A673 (cell line): Measurements from ENCODE around the gene SERPINB1. TPM values are rescaled to one million over a fixed set of nuclear protein-coding genes. Genes with fewer than 3 reads are reported as not detected.

ENCODE experiments used
- BruUV-seq: library from RNA; stranded (reverse); fragments of 400-500 nt; replicated peaks from 2 replicates; lab custom pipeline; 2021; lab: Mats Ljungman, UMichigan
- CTCF ChIA-PET: fragments of 300-600 bp; sonication (Branson Sonifier 250); formaldehyde crosslinking; loops from one replicate; lab custom pipeline; 2022; ENCODE audit warnings: antibody characterized with exemption; lab: Charles Lee
- POLR2A ChIA-PET: fragments of 300-600 bp; sonication (Branson Sonifier 250); formaldehyde crosslinking; loops from one replicate; lab custom pipeline; 2022; ENCODE audit warnings: antibody characterized with exemption; ENCODE audit not compliant: low non-redundant PET; lab: Charles Lee
- DNase-seq: peaks from one replicate; pipeline ENCODE4 v3.0.0-alpha.2; 2015; ENCODE audit warnings: low spot score
- H3K27ac ChIP-seq: fragments of 200-600 bp; sonication (generic); 2 replicates; pipeline ENCODE4 v1.5.1; 2016; ENCODE audit warnings: mixed run types, low read depth, mild to moderate bottlenecking, mixed read lengths, antibody characterized with exemption, low read length; ENCODE audit not compliant: poor library complexity, severe bottlenecking
- H3K27me3 ChIP-seq: fragments of 200-600 bp; sonication (generic); replicated peaks from 2 replicates; pipeline ENCODE4 v1.6.1; 2017; ENCODE audit warnings: mixed run types, low read depth, mild to moderate bottlenecking, mixed read lengths, antibody characterized with exemption, low read length; ENCODE audit not compliant: insufficient read depth, poor library complexity
- H3K36me3 ChIP-seq: fragments of 200-600 bp; sonication (generic); 2 replicates; pipeline ENCODE4 v1.6.1; 2016; ENCODE audit warnings: mixed run types, mild to moderate bottlenecking, mixed read lengths, antibody characterized with exemption, low read length; ENCODE audit not compliant: insufficient read depth, poor library complexity, severe bottlenecking
- H3K4me1 ChIP-seq: fragments of 200-600 bp; sonication (generic); 2 replicates; pipeline ENCODE4 v1.6.1; 2017; ENCODE audit warnings: mixed run types, mild to moderate bottlenecking, mixed read lengths, antibody characterized with exemption, low read length; ENCODE audit not compliant: insufficient read depth, poor library complexity, severe bottlenecking
- H3K4me3 ChIP-seq: fragments of 200-600 bp; sonication (generic); 2 replicates; pipeline ENCODE4 v1.5.1; 2016; ENCODE audit warnings: low read depth, mixed run types, mild to moderate bottlenecking, mixed read lengths, low read length; ENCODE audit not compliant: poor library complexity, severe bottlenecking
- H3K9me3 ChIP-seq: fragments of 200-600 bp; sonication (generic); 2 replicates; pipeline ENCODE4 v1.6.1; 2016; ENCODE audit warnings: mixed run types, low read depth, mild to moderate bottlenecking, mixed read lengths, antibody characterized with exemption, low read length; ENCODE audit not compliant: poor library complexity, severe bottlenecking
- EZH2 ChIP-seq: fragments of 200-600 bp; sonication (generic); IDR thresholded peaks from 2 replicates; pipeline ENCODE4 v1.6.1; 2017; ENCODE audit warnings: borderline replicate concordance, low read depth, mild to moderate bottlenecking, mixed read lengths, antibody characterized with exemption, low read length; ENCODE audit not compliant: poor library complexity, severe bottlenecking
- intact Hi-C: fragments of 100-400 bp; cut with micrococcal nuclease; formaldehyde crosslinking; loops from one replicate; pipeline ENCODE4 v1.10.0; 2022; ENCODE audit not compliant: unreplicated experiment
- total RNA-seq: library from RNA; stranded (reverse); gene quantifications from 2 replicates; pipeline ENCODE4 v1.2.3, GENCODE V29; 2021
- TF ChIP-seq, protein P1 (sequence below): fragments of 300-800, 200-600 bp; sonication (generic); conservative IDR thresholded peaks from 2 replicates; pipeline ENCODE4 v1.5.1; 2017; ENCODE audit warnings: low read depth, mild to moderate bottlenecking, antibody characterized with exemption, low read length, moderate library complexity, mixed read lengths

The SERPINB1 gene
- total RNA-seq, 1 experiment from 2014 or later = 1.3 TPM

DNA sequence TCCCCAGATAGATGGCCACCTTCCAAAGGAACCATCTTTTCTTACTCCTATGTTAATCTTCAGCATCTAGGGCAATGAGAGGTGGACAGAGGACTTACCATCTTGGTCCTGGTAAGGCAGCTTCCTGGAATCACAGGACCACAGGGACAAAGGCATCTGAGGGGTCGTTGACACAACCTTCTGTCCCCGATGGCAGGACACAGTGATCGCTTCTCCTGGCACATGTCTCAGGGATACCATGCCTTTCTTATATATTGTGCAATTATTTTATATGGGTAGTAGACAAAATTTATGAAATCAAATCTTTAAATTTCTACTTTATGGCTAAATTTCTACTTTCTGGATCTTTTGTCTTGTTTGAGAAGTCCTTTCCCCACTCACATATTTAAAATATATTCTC is 20.1 kb downstream of the SERPINB1 start:
- CTCF ChIA-PET = interaction anchor here (0.5 kb wide), 1 partner anchor 115 kb away, joined by 5 read pairs; no protein-coding TSS in a partner anchor

DNA sequence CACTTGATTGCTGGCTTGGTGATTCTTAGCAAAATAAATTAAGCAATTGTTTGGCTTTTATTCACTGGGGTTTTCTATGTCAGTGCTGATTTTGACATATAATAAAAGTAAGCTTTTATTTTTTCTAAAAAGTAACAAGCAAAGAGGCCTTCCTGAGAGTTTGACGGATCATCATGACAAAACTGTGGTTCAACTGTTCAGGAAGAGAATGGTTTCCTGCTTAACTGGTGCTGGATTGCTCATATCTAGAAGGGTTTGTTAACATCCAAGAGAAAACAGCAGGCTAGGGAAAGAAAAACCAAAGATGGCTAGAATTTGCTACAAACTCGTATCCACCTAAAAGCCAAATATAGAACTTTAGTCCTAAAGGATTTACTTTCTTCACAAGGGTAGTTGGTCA is 21.2 kb downstream of the SERPINB1 start:
- ChIA-PET POLR2A (no interaction called here), CTCF (no interaction called here)
- peaks cover 7% of the 10 kb centered on the region for H3K9me3 ChIP-seq
- TF ChIP-seq EZH2 = no peak
- TF ChIP-seq, protein P1, sequence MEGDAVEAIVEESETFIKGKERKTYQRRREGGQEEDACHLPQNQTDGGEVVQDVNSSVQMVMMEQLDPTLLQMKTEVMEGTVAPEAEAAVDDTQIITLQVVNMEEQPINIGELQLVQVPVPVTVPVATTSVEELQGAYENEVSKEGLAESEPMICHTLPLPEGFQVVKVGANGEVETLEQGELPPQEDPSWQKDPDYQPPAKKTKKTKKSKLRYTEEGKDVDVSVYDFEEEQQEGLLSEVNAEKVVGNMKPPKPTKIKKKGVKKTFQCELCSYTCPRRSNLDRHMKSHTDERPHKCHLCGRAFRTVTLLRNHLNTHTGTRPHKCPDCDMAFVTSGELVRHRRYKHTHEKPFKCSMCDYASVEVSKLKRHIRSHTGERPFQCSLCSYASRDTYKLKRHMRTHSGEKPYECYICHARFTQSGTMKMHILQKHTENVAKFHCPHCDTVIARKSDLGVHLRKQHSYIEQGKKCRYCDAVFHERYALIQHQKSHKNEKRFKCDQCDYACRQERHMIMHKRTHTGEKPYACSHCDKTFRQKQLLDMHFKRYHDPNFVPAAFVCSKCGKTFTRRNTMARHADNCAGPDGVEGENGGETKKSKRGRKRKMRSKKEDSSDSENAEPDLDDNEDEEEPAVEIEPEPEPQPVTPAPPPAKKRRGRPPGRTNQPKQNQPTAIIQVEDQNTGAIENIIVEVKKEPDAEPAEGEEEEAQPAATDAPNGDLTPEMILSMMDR = no peak
- H3K36me3 ChIP-seq = no peaks in the 10 kb centered on the region
- BruUV-seq = no TSS peak
- no peak overlapping the region for H3K27ac ChIP-seq
- intact Hi-C loops = no loop called here
- no peaks in the 10 kb centered on the region for H3K27me3 ChIP-seq
- no peak overlapping the region for H3K4me3 ChIP-seq
- no peaks in the 10 kb centered on the region for H3K4me1 ChIP-seq
- DNase-seq = no peak

More for the DNA sequence above, 20.1 kb downstream of the SERPINB1 start:
- no peaks in the 10 kb centered on the region for H3K9me3 ChIP-seq
- no peak overlapping the region for H3K4me3 ChIP-seq
- no TSS peak for BruUV-seq
- H3K36me3 ChIP-seq = no peaks in the 10 kb centered on the region
- no peaks in the 10 kb centered on the region for H3K27me3 ChIP-seq
- POLR2A ChIA-PET = no interaction called here
- no peaks in the 10 kb centered on the region for H3K4me1 ChIP-seq
- no peak overlapping the region for H3K27ac ChIP-seq
- TF ChIP-seq EZH2 = no peak
- TF ChIP-seq, protein P1 = no peak
- DNase-seq = no peak
- intact Hi-C loops = no loop called here

DNA sequence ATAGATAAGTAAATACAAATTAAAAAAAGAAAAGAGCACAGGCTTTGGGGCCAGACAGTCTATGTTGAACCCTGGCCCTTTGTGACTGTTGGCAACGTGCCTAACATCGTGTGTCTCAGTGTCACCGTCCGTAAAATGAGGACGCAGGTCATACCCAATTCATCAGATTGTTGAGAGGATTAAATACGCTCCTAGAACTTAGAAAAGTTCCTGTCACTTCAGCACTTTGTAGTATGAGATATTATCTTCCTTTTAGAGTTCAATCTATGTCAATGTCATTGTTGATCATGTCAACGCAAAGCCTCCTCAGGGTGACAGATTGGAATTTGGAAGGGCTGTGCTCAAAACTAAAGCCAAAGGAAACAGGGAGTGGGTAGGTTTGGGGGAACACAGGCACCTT is 21.7 kb downstream of the SERPINB1 start:
- peaks cover 7% of the 10 kb centered on the region for H3K9me3 ChIP-seq

More for the DNA sequence above, 21.7 kb downstream of the SERPINB1 start:
- DNase-seq = no peak
- Histone ChIP-seq H3K4me1 (no peaks in the 10 kb centered on the region), H3K4me3 (no peak overlapping the region), H3K36me3 (no peaks in the 10 kb centered on the region), H3K27ac (no peak overlapping the region), H3K27me3 (no peaks in the 10 kb centered on the region)
- TF ChIP-seq EZH2 = no peak
- TF ChIP-seq, protein P1 = no peak
- BruUV-seq = no TSS peak
- intact Hi-C loops = no loop called here
- CTCF ChIA-PET = no interaction called here
- POLR2A ChIA-PET = no interaction called here
